Measurements from ENCODE around the gene TMEM106C.
A peak's percentile ranks its signal among the peaks of the same experiment; 100 is the strongest.

Gene TMEM106C

DNA sequence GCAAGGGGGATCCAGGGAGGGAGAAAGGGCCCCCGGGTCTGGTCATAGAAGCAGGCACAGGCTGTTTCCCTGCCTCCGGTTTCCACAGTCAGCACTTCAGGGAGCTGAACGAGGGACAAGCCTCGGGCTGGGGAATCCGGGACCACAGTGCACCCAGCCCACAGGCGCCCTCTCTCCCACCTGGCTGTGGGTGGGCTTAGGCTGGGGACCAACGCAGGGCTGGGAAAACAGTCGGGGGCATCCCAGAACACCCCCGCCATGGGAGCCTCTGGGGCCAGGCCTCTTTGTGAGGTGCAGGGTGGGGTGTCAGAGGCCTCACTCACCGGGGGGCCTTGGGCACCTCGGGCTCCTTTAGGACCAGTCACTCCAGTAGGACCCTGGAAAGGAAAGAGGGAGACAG, 16.3 kb downstream of the TMEM106C start:
- no peak for DNase-seq (ENCODE audit: low spot score)

DNA sequence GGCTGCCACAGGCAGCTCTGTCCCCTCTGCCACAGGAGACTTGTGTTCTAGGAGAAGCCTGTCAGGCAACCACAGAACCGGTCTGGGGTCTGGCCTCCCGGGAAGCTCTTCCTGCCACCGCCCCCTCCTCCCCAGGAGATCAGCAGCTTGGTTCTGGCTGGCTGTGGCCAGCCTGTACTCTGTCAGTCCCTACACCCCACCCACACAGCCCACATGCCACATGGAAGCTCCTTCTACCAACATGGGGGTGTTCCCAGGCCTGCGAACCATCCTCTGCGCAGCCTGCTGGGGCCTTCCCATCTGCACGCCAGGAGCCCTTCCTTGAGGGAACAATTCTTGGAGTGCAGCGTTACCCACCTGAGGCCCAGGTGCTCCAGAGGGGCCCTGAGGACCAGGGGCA, 16.8 kb downstream of the TMEM106C start:
- DNase-seq (ENCODE audit: low spot score): no peak

DNA sequence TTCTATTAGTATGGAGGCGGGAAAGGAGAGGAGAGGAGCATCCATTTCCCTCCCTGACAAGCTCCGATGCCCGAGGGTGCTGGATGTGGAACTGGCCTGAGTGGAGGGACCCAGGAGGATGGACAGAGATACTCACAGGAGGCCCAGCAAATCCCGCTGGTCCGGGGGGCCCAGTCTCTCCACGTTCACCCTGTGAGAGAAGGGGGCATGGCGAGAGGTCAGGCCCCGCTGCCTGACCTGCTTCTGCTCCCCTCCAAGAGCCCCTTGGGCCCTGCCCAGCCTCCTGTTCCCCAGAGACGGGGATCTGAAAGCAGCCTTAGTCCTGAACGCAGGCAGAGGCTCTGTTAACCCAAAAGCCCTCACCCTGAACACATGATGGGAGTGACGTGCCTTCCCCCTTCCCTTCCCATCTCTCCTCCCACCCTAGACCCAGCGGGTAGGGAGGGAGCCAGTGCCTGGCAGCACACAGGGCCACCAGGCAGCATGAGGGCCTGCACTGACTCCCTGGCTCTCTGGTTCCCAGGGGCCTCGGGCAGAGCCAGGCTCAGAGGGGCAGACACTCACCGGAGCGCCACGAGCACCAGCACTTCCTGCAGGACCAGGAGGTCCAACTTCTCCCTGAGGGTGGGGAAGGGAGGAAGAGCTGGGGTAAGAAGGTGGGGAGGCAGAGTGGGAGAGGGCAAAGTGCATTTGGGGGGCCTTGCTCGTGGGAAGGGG, 17.5 kb downstream of the TMEM106C start:
- DNase-seq (ENCODE audit: low spot score): no peak

DNA sequence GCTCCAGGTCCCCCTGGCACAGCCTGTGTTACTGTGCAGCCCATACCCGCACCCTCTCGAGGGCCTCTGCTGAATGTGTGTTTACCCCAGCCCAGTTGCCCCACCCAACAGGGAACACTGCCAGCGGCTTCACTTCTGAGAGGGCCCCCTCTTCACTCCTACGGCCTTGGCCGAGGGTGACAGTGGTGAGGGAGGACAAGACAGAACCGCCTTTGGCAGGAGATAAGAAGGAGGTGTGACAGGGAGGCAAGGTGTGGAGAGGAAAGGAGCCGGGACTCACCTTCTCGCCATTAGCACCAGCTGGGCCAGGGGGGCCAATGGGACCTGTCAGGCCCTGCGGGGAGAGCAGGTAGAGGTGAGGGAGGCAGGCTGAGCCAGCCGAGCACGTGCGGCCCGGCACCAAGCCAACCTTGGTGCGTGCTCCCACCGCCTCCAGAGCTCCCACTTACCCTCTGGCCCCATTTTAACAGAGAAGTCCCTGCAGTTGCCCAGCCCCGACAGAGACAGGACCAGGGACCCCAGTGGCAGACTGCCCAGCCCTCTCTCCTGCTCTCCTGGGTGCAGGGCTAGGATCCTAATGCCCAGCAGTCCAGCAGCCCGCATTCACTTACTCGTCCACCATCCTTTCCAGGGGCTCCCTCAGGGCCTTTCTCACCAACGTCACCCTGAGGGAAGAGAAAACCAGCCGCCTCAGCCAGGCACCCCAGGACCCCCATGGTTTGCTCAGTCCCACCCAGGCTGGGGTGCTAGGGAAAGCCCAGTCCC, 18.3 kb downstream of the TMEM106C start:
- DNase-seq (ENCODE audit: low spot score): no peak

GRCh38 chr12:47982311-47982710, 18.9 kb downstream of the TMEM106C start:
- no peak for DNase-seq (ENCODE audit: low spot score)

- no peak for DNase-seq (ENCODE audit: low spot score)
These were observed 19.4 kb downstream of the TMEM106C start for GRCh38 chr12:47982770-47983169.

GRCh38 chr12:47983541-47984115, 20.2 kb downstream of the TMEM106C start:
- no peak for DNase-seq (ENCODE audit: low spot score)

DNA sequence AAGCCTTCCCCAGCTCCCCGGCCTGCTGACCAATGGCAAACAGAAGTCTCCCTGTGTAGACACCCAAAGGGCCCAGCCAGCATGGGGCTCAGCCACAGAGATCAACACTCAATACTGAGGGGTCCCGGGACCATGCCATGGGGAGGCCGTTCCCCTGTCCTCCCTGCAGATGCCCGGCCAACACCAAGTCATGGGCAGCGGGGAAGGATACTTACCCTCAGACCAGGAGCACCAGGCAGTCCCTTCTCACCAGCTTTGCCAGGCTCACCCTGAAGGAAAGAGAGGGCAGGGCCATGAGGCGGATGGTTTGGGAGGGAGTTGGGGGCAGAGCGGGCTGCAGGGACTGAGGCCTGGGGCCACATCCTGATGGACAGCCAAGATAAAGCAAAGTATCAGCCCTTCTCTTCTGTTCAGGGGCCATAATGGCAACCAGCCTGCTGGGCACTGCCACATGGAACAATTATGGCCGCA, 21.0 kb downstream of the TMEM106C start:
- no peak for DNase-seq (ENCODE audit: low spot score)

GRCh38 chr12:47985596-47986290, 22.3 kb downstream of the TMEM106C start:
- no peak for DNase-seq (ENCODE audit: low spot score)

GRCh38 chr12:47986291-47986660, 22.9 kb downstream of the TMEM106C start:
- DNase-seq (ENCODE audit: low spot score): no peak

- DNase-seq (ENCODE audit: low spot score): no peak
These were observed 23.4 kb downstream of the TMEM106C start for GRCh38 chr12:47986832-47987231.

DNA sequence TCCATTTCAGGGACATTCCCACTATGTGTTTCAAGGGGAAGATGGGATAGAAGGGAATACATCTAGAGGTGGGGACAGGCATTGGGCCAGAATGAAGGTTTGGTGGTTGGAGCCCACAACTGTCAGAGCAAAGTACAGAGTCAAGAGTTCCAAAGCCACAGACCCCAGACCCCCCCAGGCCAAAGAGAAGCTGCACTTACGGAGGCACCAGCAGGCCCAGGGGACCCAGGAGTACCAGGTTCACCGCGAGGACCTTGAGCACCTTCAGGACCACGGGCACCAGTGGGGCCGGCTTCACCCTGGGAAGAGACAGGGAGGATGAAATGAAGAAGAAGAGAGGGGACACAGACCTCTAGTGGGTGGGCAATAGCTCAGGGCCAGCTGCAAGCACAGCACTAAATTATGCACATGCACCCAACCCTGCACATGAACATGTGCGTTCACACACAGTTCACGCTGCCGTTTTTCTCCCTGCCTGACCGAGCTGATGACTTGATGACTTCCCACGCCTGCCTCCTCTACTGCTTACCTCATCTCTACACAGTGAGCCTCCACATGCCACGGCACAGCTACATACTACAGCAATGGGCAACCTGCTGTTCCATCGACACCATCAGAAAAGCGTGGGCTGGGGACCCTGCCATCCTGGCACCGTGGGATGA, 24.1 kb downstream of the TMEM106C start:
- no peak for DNase-seq (ENCODE audit: low spot score)

GRCh38 chr12:47988073-47989022, 25.0 kb downstream of the TMEM106C start:
- DNase-seq (ENCODE audit: low spot score): no peak

DNA sequence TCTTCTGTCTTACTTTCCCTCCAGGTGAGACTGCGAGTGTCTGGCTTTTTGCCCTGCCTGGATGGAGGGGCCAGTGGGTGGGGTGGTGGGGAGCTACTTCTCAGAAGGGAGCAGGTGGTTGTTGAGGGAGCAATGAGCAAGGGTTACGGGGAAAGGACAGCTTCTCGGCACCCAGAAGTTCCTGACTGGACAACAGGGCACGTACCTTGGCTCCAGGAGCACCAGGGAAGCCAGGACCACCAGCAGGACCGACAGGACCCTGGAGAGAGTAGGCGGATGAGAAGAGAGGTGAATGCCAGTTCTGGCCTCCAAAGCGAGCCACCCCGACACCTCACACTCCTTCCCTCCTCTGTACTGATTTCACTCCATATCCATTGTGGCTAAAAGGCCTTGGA, 25.6 kb downstream of the TMEM106C start:
- DNase-seq (ENCODE audit: low spot score): no peak

DNA sequence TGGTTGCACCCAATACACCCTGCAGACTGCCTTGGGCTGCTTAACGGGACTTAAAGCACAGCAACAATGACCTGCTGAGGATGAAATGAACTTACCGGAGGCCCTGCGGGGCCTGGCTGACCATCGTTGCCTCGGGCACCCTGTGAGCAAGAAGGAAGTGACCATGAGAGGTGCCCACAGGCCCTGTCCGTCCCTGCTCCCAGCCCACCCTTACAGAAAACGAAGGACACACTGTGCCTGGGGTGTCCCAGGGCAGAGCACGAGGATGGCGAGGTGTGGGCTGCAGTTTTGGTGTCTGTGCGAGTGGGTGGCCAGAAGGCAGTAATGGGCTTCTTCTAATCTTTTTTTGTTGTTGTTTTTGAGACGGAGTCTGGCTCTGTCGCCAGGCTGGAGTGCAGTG, 26.3 kb downstream of the TMEM106C start:
- DNase-seq (ENCODE audit: low spot score): no peak

DNA sequence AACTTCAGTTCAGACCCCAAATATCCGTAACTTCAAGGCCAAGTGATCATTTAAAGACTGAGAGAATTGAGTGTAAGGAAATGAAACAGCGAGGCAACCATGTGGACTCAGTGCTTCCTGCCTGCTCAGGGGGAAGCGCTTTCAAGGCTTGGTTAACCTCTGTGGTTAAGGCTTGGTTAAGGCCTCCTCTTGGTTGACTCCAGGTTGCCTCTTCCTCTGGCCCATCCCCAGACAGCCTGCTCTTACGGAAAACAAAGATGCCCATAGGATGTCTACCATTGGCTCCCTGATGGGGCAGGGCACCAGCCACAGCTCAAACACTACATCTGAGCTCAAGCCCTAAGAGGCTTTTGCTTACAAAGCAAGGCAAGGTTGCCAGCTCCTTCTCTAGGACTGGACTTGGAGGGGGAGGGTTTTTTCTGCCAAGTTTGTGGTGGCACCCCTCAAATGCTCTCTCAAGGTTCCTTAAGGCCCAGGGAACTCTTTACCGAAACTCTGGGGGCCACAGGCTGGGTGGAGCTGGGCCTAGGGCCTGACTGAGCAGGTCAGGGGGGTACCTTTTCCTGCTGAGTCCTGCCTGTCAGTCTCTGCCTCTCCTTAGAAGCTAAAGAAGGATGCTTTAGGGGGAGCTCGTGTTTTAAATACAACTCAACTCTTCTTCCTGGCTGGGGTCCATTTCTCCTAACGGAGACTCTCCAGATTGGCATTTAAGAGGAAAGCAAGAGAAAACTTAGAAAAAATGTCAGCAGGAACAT, 27.1 kb downstream of the TMEM106C start:
- peak; percentile 48 for DNase-seq (ENCODE audit: low spot score)

GRCh38 chr12:47991106-47992061, 28.0 kb downstream of the TMEM106C start:
- DNase-seq (ENCODE audit: low spot score): no peak

GRCh38 chr12:47992776-47993175, 29.4 kb downstream of the TMEM106C start:
- no peak for DNase-seq (ENCODE audit: low spot score)

GRCh38 chr12:47993491-47993890, 30.1 kb downstream of the TMEM106C start:
- DNase-seq (ENCODE audit: low spot score): no peak

Data from CD4-positive, alpha-beta T cell treated with Interleukin-2 at 100 ng/mL for 4 hours (primary cell).